HEK293 (cell line): ENCODE measurements around the gene TP63.

Experiments used
- CTCF ChIA-PET: fragments of 350-600 bp; formaldehyde crosslinking; extraction: SDS; loops from one replicate; lab custom pipeline; 2021; ENCODE audit warnings: antibody characterized with exemption; lab: Yijun Ruan, JAX
- POLR2A ChIA-PET: fragments of 300-600 bp; formaldehyde crosslinking; extraction: SDS; loops from one replicate; lab custom pipeline; 2020; ENCODE audit warnings: antibody characterized with exemption, inconsistent platforms; lab: Yijun Ruan, JAX
- H3K27ac ChIP-seq: fragments of 200-500 bp; sonication (Bioruptor generic); 2 replicates; pipeline ENCODE4 v1.5.1; 2014; ENCODE audit warnings: low read depth, low read length, control low read depth, inconsistent platforms; ENCODE audit errors: extremely low read depth
- H3K36me3 ChIP-seq, 2 experiments: fragments of 200-500 bp in 1 of 2; sonication (Bioruptor generic) in 1 of 2; 1 replicate in 1 of 2; 2 replicates in 1 of 2; pipeline ENCODE4 v1.5.1; 2014 to 2017; ENCODE audit warnings: inconsistent platforms in 2 of 2, low read length in 2 of 2; ENCODE audit not compliant: control insufficient read depth in 2 of 2, insufficient read depth in 1 of 2
- H3K4me1 ChIP-seq: fragments of 200-500 bp; sonication (Bioruptor generic); 2 replicates; pipeline ENCODE4 v1.5.1; 2014; ENCODE audit warnings: mild to moderate bottlenecking, low read length, inconsistent platforms; ENCODE audit not compliant: control insufficient read depth, insufficient read depth
- H3K4me3 ChIP-seq: 2 replicates; pipeline ENCODE4 v1.5.1; 2011; ENCODE audit warnings: low read depth, mild to moderate bottlenecking, control low read depth, low read length, moderate library complexity
- H3K9me3 ChIP-seq: fragments of 200-500 bp; sonication (Bioruptor generic); 2 replicates; pipeline ENCODE4 v1.5.1; 2014; ENCODE audit warnings: low read depth, low read length, inconsistent platforms; ENCODE audit not compliant: control insufficient read depth, insufficient read depth
- GLI4 ChIP-seq: fragments of 450-650 bp; formaldehyde crosslinking; IDR thresholded peaks from 2 replicates; pipeline ENCODE4 v1.5.1; 2016; ENCODE audit warnings: missing biosample characterization, missing genetic modification characterization
- KLF7 ChIP-seq: fragments of 450-650 bp; formaldehyde crosslinking; IDR thresholded peaks from 2 replicates; pipeline ENCODE4 v1.5.1; 2016; ENCODE audit warnings: missing biosample characterization, missing genetic modification characterization, borderline replicate concordance
- TRIM28 ChIP-seq: IDR thresholded peaks from 2 replicates; pipeline ENCODE4 v1.6.1; 2011; ENCODE audit warnings: low read length, control low read depth, borderline replicate concordance
- YY1 ChIP-seq: fragments of 450-650 bp; formaldehyde crosslinking; IDR thresholded peaks from 2 replicates; pipeline ENCODE4 v1.5.1; 2018; ENCODE audit warnings: missing biosample characterization, missing genetic modification characterization
- ZBTB1 ChIP-seq: fragments of 450-650 bp; formaldehyde crosslinking; IDR thresholded peaks from 2 replicates; pipeline ENCODE4 v1.5.1; 2016; ENCODE audit warnings: missing biosample characterization, missing genetic modification characterization
- ZBTB8A ChIP-seq: fragments of 450-650 bp; formaldehyde crosslinking; IDR thresholded peaks from 2 replicates; pipeline ENCODE4 v1.5.1; 2016; ENCODE audit warnings: missing biosample characterization, missing genetic modification characterization
- ZEB2 ChIP-seq: fragments of 450-650 bp; formaldehyde crosslinking; IDR thresholded peaks from 2 replicates; pipeline ENCODE4 v1.5.1; 2016; ENCODE audit warnings: missing biosample characterization, missing genetic modification characterization
- ZFHX2 ChIP-seq: fragments of 450-650 bp; formaldehyde crosslinking; conservative IDR thresholded peaks from 2 replicates; pipeline ENCODE4 v1.5.1; 2016; ENCODE audit warnings: missing biosample characterization, missing genetic modification characterization
- ZNF146 ChIP-seq: fragments of 450-650 bp; formaldehyde crosslinking; IDR thresholded peaks from 2 replicates; pipeline ENCODE4 v1.5.1; 2016; ENCODE audit warnings: missing biosample characterization, missing genetic modification characterization
- ZNF19 ChIP-seq: fragments of 450-650 bp; formaldehyde crosslinking; IDR thresholded peaks from 2 replicates; pipeline ENCODE4; 2016; ENCODE audit warnings: missing biosample characterization, missing genetic modification characterization, low read depth
- ZNF341 ChIP-seq: fragments of 450-650 bp; formaldehyde crosslinking; IDR thresholded peaks from 2 replicates; pipeline ENCODE4; 2016; ENCODE audit warnings: low read depth, missing biosample characterization, missing genetic modification characterization
- ZNF354C ChIP-seq: fragments of 450-650 bp; formaldehyde crosslinking; IDR thresholded peaks from 2 replicates; pipeline ENCODE4 v1.5.1; 2016; ENCODE audit warnings: missing biosample characterization, missing genetic modification characterization, low read depth, borderline replicate concordance
- ZNF394 ChIP-seq: fragments of 450-650 bp; formaldehyde crosslinking; IDR thresholded peaks from 2 replicates; pipeline ENCODE4 v1.5.1; 2016; ENCODE audit warnings: missing biosample characterization, missing genetic modification characterization, mild to moderate bottlenecking, moderate library complexity, borderline replicate concordance
- ZNF530 ChIP-seq: fragments of 450-650 bp; formaldehyde crosslinking; IDR thresholded peaks from 2 replicates; pipeline ENCODE4 v1.5.1; 2016; ENCODE audit warnings: low read depth, missing biosample characterization, missing genetic modification characterization
- ZNF596 ChIP-seq: fragments of 450-650 bp; IDR thresholded peaks from 2 replicates; pipeline ENCODE4 v1.5.0; 2018; ENCODE audit warnings: missing biosample characterization, mild to moderate bottlenecking, missing genetic modification characterization, moderate library complexity
- ZNF610 ChIP-seq: fragments of 450-650 bp; formaldehyde crosslinking; IDR thresholded peaks from 2 replicates; pipeline ENCODE4 v1.5.1; 2016; ENCODE audit warnings: missing biosample characterization, missing genetic modification characterization, borderline replicate concordance
- ZNF701 ChIP-seq: fragments of 450-650 bp; formaldehyde crosslinking; IDR thresholded peaks from 2 replicates; pipeline ENCODE4 v1.5.1; 2016; ENCODE audit warnings: missing biosample characterization, missing genetic modification characterization
- ZNF830 ChIP-seq: fragments of 450-650 bp; IDR thresholded peaks from 2 replicates; pipeline ENCODE4 v1.5.0; 2018; ENCODE audit warnings: missing biosample characterization, missing genetic modification characterization, low read depth, mild to moderate bottlenecking, moderate library complexity
- TF ChIP-seq, protein P1 (sequence below): fragments of 450-650 bp; formaldehyde crosslinking; IDR thresholded peaks from 2 replicates; pipeline ENCODE4 v1.5.1; 2017; ENCODE audit warnings: missing biosample characterization, missing genetic modification characterization
- TF ChIP-seq, protein P2 (sequence below): fragments of 450-650 bp; formaldehyde crosslinking; IDR thresholded peaks from 2 replicates; pipeline ENCODE4 v1.5.1; 2017; ENCODE audit warnings: missing biosample characterization, missing genetic modification characterization
- TF ChIP-seq, protein P3 (sequence below): fragments of 450-650 bp; formaldehyde crosslinking; IDR thresholded peaks from 2 replicates; pipeline ENCODE4 v1.5.1; 2016; ENCODE audit warnings: missing biosample characterization, missing genetic modification characterization
- TF ChIP-seq, protein P4 (sequence below): fragments of 450-650 bp; formaldehyde crosslinking; IDR thresholded peaks from 2 replicates; pipeline ENCODE4 v1.5.1; 2016; ENCODE audit warnings: missing biosample characterization, missing genetic modification characterization, borderline replicate concordance

The TP63 gene

DNA sequence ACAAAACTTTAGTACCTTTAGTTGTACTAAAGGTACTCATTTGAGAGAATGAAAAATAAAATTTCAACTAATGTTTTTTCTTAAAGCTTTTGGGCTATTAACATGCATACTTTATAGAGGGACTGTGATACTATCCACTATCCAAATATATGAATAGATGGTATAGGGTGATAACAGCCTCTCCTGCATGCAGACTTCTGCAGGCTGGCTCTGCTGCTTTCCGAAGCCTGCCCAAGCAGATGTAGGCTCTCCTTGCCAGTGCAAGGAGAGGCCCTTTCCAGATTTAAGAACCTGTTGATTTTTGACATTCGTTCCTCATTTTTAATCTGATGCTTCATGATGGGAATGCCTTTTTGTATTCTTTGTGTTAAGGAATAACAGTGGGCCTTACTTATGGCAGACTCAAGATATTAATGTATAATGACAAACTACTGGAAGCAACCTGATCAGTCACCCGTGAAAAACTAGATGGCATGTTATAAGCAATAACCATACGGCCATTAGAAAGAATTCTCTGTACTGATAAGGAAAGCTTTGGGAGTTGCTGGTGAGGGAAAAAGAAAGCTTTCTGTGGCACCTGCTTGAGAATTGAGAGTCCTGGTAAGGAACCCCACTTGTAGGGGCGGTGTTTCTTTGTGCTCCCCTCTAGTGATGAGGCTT lies 181.7 kb downstream of the TP63 start:
- no peak overlapping the region for H3K27ac ChIP-seq
- POLR2A ChIA-PET = no interaction called here
- no peaks in the 10 kb centered on the region for H3K36me3 ChIP-seq
- TF ChIP-seq ZEB2 (tag by site-specific recombination) (no peak), ZNF146 (tag by site-specific recombination) (no peak), KLF7 (tag by site-specific recombination) (no peak), ZNF701 (no peak), ZNF830 (tag by site-specific recombination) (no peak), ZFHX2 (no peak), GLI4 (tag by site-specific recombination) (no peak), ZNF596 (no peak), ZNF394 (tag by site-specific recombination) (no peak), ZBTB1 (tag by site-specific recombination) (no peak), YY1 (tag by site-specific recombination) (no peak), TRIM28 (no peak), ZBTB8A (tag by site-specific recombination) (no peak), ZNF19 (no peak), ZNF354C (tag by site-specific recombination) (no peak), ZNF610 (tag by site-specific recombination) (no peak)
- TF ChIP-seq, protein P1, sequence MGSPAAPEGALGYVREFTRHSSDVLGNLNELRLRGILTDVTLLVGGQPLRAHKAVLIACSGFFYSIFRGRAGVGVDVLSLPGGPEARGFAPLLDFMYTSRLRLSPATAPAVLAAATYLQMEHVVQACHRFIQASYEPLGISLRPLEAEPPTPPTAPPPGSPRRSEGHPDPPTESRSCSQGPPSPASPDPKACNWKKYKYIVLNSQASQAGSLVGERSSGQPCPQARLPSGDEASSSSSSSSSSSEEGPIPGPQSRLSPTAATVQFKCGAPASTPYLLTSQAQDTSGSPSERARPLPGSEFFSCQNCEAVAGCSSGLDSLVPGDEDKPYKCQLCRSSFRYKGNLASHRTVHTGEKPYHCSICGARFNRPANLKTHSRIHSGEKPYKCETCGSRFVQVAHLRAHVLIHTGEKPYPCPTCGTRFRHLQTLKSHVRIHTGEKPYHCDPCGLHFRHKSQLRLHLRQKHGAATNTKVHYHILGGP (tag by site-specific recombination) = no peak
- TF ChIP-seq, protein P2, sequence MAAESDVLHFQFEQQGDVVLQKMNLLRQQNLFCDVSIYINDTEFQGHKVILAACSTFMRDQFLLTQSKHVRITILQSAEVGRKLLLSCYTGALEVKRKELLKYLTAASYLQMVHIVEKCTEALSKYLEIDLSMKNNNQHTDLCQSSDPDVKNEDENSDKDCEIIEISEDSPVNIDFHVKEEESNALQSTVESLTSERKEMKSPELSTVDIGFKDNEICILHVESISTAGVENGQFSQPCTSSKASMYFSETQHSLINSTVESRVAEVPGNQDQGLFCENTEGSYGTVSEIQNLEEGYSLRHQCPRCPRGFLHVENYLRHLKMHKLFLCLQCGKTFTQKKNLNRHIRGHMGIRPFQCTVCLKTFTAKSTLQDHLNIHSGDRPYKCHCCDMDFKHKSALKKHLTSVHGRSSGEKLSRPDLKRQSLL (tag by site-specific recombination) = no peak
- TF ChIP-seq, protein P3, sequence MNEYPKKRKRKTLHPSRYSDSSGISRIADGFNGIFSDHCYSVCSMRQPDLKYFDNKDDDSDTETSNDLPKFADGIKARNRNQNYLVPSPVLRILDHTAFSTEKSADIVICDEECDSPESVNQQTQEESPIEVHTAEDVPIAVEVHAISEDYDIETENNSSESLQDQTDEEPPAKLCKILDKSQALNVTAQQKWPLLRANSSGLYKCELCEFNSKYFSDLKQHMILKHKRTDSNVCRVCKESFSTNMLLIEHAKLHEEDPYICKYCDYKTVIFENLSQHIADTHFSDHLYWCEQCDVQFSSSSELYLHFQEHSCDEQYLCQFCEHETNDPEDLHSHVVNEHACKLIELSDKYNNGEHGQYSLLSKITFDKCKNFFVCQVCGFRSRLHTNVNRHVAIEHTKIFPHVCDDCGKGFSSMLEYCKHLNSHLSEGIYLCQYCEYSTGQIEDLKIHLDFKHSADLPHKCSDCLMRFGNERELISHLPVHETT (tag by site-specific recombination) = no peak
- TF ChIP-seq, protein P4, sequence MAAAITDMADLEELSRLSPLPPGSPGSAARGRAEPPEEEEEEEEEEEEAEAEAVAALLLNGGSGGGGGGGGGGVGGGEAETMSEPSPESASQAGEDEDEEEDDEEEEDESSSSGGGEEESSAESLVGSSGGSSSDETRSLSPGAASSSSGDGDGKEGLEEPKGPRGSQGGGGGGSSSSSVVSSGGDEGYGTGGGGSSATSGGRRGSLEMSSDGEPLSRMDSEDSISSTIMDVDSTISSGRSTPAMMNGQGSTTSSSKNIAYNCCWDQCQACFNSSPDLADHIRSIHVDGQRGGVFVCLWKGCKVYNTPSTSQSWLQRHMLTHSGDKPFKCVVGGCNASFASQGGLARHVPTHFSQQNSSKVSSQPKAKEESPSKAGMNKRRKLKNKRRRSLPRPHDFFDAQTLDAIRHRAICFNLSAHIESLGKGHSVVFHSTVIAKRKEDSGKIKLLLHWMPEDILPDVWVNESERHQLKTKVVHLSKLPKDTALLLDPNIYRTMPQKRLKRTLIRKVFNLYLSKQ (tag by site-specific recombination) = no peak
- CTCF ChIA-PET = interaction anchor here (0.6 to 1.5 kb wide), 3 partner anchors 9 to 540 kb away, joined by 3 read pairs; no protein-coding TSS in a partner anchor
- no peaks in the 10 kb centered on the region for H3K9me3 ChIP-seq
- H3K4me1 ChIP-seq = no peaks in the 10 kb centered on the region; the same call in 1 of the 2 replicates
- H3K4me3 ChIP-seq = no peak overlapping the region

DNA sequence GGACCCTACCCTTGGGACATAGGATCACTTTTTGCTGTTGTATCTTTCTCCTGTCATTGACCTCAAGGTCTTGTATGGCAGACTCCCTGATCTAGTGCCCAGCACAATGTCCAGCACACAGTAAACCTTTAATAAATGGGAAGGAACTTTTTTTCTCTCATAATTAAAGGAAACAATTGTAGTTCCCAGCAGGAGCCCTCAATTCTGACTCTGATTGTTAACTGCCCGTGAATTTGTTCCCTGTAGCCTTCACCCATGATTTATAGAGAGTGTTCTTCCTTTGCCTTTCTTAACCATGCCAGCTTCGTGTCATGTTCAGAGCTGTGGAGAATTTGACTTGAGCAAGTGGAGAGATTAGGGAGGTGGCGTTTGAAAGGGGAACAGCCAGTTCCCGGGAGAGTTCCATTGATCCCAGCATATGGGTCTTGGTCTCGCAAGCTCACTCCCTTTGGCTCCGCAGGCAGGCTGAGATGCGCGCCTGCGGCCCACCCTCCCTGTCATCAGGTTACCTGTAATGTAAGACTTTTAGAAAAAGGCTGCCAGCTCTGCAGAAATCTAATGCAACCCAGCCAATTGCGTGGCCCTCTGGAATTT lies 182.6 kb downstream of the TP63 start:
- no peak overlapping the region for H3K27ac ChIP-seq
- CTCF ChIA-PET = interaction anchor here (0.6 to 1.4 kb wide), 2 partner anchors 8 to 47 kb away, joined by 3 read pairs; no protein-coding TSS in a partner anchor
- no peak for TF ChIP-seq ZNF530 (tag by site-specific recombination)
- peak; percentile 25; the same call in 1 of the 2 replicates for TF ChIP-seq ZNF341 (tag by site-specific recombination)
- TF ChIP-seq, all 188 proteins: peak for 1
- POLR2A ChIA-PET = no interaction called here
- no peaks in the 10 kb centered on the region for H3K9me3 ChIP-seq
- H3K4me1 ChIP-seq = no peaks in the 10 kb centered on the region; the same call in 1 of the 2 replicates
- H3K36me3 ChIP-seq = no peaks in the 10 kb centered on the region
- no peak overlapping the region for H3K4me3 ChIP-seq
